Liver (tissue), 9 donors: ENCODE results near the gene RNPS1. TPM values are rescaled to one million over a fixed set of nuclear protein-coding genes. Genes with fewer than 3 reads are reported as not detected.

Source experiments
- DNase-seq: peaks from one replicate; pipeline ENCODE4 v3.0.0-alpha.2; 2017; ENCODE audit warnings: low spot score
- H3K27ac ChIP-seq, 2 donors: one replicate each; pipeline ENCODE4 v1.7.0; 2013; ENCODE audit warnings: inconsistent platforms in 2 of 2, low read length in 2 of 2, control low read depth in 1 of 2, low read depth in 1 of 2, mild to moderate bottlenecking in 1 of 2
- H3K27me3 ChIP-seq, 4 donors: one replicate each; pipeline versions ENCODE4 v1.6.1 to v1.7.0; 2013; ENCODE audit warnings: low read length in 3 of 4, inconsistent platforms in 1 of 4, mild to moderate bottlenecking in 1 of 4, moderate library complexity in 1 of 4; ENCODE audit not compliant: control insufficient read depth in 4 of 4, insufficient read depth in 4 of 4
- H3K36me3 ChIP-seq, 4 donors: one replicate each; pipeline versions ENCODE4 v1.6.1 to v1.7.0; 2013; ENCODE audit warnings: low read length in 3 of 4, mild to moderate bottlenecking in 3 of 4, low read depth in 1 of 4, moderate library complexity in 1 of 4; ENCODE audit not compliant: control insufficient read depth in 4 of 4, insufficient read depth in 3 of 4
- H3K4me1 ChIP-seq, 4 donors: one replicate each; pipeline versions ENCODE4 v1.6.1 to v1.7.0; 2013; ENCODE audit warnings: low read length in 3 of 4, mild to moderate bottlenecking in 3 of 4, moderate library complexity in 1 of 4; ENCODE audit not compliant: control insufficient read depth in 4 of 4, insufficient read depth in 4 of 4
- H3K4me3 ChIP-seq, 3 donors: one replicate each; pipeline versions ENCODE4 v1.6.1 to v1.7.0; 2013; ENCODE audit warnings: low read length in 3 of 3, control low read depth in 1 of 3, low read depth in 1 of 3, mild to moderate bottlenecking in 1 of 3
- H3K9ac ChIP-seq, 2 donors: one replicate each; pipeline ENCODE4 v1.7.0; 2013; ENCODE audit warnings: low read length in 2 of 2, mild to moderate bottlenecking in 2 of 2, moderate library complexity in 2 of 2, control low read depth in 1 of 2, low read depth in 1 of 2
- H3K9me3 ChIP-seq, 4 donors: one replicate each; pipeline versions ENCODE4 v1.6.1 to v1.7.0; 2013; ENCODE audit warnings: low read length in 3 of 4; ENCODE audit not compliant: control insufficient read depth in 4 of 4
- CTCF ChIP-seq: fragments of 150-350 bp; IDR thresholded peaks from 2 replicates; pipeline ENCODE4 v1.5.1; 2017; ENCODE audit warnings: improper control_type of control experiment, low read depth, low read length; ENCODE audit not compliant: missing input control
- FOXA1 ChIP-seq: IDR thresholded peaks from 2 replicates; pipeline ENCODE4 v1.6.1; 2016; ENCODE audit warnings: antibody characterized with exemption
- FOXA2 ChIP-seq: IDR thresholded peaks from 2 replicates; pipeline ENCODE4 v1.6.1; 2016; ENCODE audit warnings: antibody characterized with exemption
- GABPA ChIP-seq, 2 donors: IDR thresholded peaks in 1 of 2; conservative IDR thresholded peaks in 1 of 2; 2 replicates each; pipeline ENCODE4 v1.6.1; 2016; ENCODE audit warnings: antibody characterized with exemption in 2 of 2, mild to moderate bottlenecking in 1 of 2, moderate library complexity in 1 of 2
- HNF4G ChIP-seq: IDR thresholded peaks from 2 replicates; pipeline ENCODE4 v1.6.1; 2016; ENCODE audit warnings: antibody characterized with exemption
- JUND ChIP-seq, 2 donors: IDR thresholded peaks; 2 replicates each; pipeline ENCODE4 v1.6.1; 2016; ENCODE audit warnings: antibody characterized with exemption in 2 of 2
- MAX ChIP-seq: IDR thresholded peaks from 2 replicates; pipeline ENCODE4 v1.6.1; 2016; ENCODE audit warnings: antibody characterized with exemption
- NR2F2 ChIP-seq: IDR thresholded peaks from 2 replicates; pipeline ENCODE4 v1.6.1; 2016; ENCODE audit warnings: antibody characterized with exemption
- RAD21 ChIP-seq, 2 donors: IDR thresholded peaks; 2 replicates each; pipeline ENCODE4 v1.6.1; 2016; ENCODE audit warnings: antibody characterized with exemption in 2 of 2, mild to moderate bottlenecking in 2 of 2
- REST ChIP-seq: IDR thresholded peaks from 2 replicates; pipeline ENCODE4 v1.6.1; 2016; ENCODE audit warnings: antibody characterized with exemption, mild to moderate bottlenecking
- RXRA ChIP-seq, 2 donors: IDR thresholded peaks; 2 replicates each; pipeline ENCODE4 v1.6.1; 2017 to 2018; ENCODE audit warnings: antibody characterized with exemption in 2 of 2, mild to moderate bottlenecking in 1 of 2
- SP1 ChIP-seq: IDR thresholded peaks from 2 replicates; pipeline ENCODE4 v1.6.1; 2018; ENCODE audit warnings: antibody characterized with exemption, mild to moderate bottlenecking
- TAF1 ChIP-seq: conservative IDR thresholded peaks from 2 replicates; pipeline ENCODE4 v1.6.1; 2016; ENCODE audit warnings: antibody characterized with exemption, mild to moderate bottlenecking
- ZBTB33 ChIP-seq: IDR thresholded peaks from 2 replicates; pipeline ENCODE4 v1.6.1; 2016; ENCODE audit warnings: antibody characterized with exemption
- WGBS: extraction: QIAGEN DNeasy Blood & Tissue Kit; methylation state at CpG from one replicate; pipeline ENCODE4 v1.1.7; 2013; 5-methylcytosine and 5-hydroxymethylcytosine counted together
- polyA plus RNA-seq, 2 donors: library from polyadenylated mRNA; stranded (reverse) in 1 of 2; unstranded in 1 of 2; fragments of 200-250 nt in 1 of 2; fragments of >200 nt in 1 of 2; fragmentation: Nextera tagmentation in 1 of 2; extraction: Ambion mirVana in 1 of 2; gene quantifications; one replicate each; pipeline versions ENCODE4 v1.2.1 to v1.2.3, GENCODE V29; 2013 to 2015
- total RNA-seq, 2 donors: library from RNA; depleted of rRNA; stranded (reverse); fragments of >200 nt; gene quantifications; one replicate each; pipeline ENCODE4 v1.2.3, GENCODE V29; 2014
- donor health status: healthy.
- donor health status: healthy.
- donor health status: healthy.
- donor health status: healthy.
- donor health status: healthy.

The RNPS1 gene
- total and polyA plus RNA-seq, 4 donors = 31.3 to 38.2 (median 36.7) TPM

GRCh38 chr16:2317231-2318020 lies 49.5 kb upstream of the RNPS1 start:
- DNase-seq = no peak
- WGBS = 93% methylated on average over 26 of the region's 26 CpGs

More at GRCh38 chr16:2317231-2318020, 49.5 kb upstream of the RNPS1 start:
- TF ChIP-seq FOXA2 (no peak), RAD21 (IDR thresholded peaks at IDR 0.05) (no peak), CTCF (no peak), RXRA (IDR thresholded peaks at IDR 0.05) (no peak), NR2F2 (no peak), JUND (IDR thresholded peaks at IDR 0.05) (no peak), GABPA (IDR thresholded peaks at IDR 0.05 in 1 of 2, conservative IDR thresholded peaks at IDR 0.05 in 1 of 2) (no peak), SP1 (no peak), ZBTB33 (no peak), HNF4G (no peak), REST (no peak), MAX (no peak), FOXA1 (no peak), TAF1 (no peak)
- Histone ChIP-seq H3K4me1 (no peaks in the 10 kb centered on the region), H3K36me3 (no peaks in the 10 kb centered on the region), H3K4me3 (no peak overlapping the region), H3K9ac (no peak overlapping the region), H3K27ac (no peak overlapping the region), H3K27me3 (no peaks in the 10 kb centered on the region), H3K9me3 (no peaks in the 10 kb centered on the region)
